NOMO-1 (cell line): ENCODE results near the gene SEMA3E.
"Not testable (repeated sequence)": the region's sequence is repeated elsewhere in the genome, so short reads cannot be mapped to it uniquely, and the experiment has no call there.

Source experiments
- DNase-seq, 2 experiments: peaks; one replicate each; lab custom pipeline; 2025; ENCODE audit not compliant: unreplicated experiment in 2 of 2; lab: John Stamatoyannopoulos, UW

Gene SEMA3E

DNA sequence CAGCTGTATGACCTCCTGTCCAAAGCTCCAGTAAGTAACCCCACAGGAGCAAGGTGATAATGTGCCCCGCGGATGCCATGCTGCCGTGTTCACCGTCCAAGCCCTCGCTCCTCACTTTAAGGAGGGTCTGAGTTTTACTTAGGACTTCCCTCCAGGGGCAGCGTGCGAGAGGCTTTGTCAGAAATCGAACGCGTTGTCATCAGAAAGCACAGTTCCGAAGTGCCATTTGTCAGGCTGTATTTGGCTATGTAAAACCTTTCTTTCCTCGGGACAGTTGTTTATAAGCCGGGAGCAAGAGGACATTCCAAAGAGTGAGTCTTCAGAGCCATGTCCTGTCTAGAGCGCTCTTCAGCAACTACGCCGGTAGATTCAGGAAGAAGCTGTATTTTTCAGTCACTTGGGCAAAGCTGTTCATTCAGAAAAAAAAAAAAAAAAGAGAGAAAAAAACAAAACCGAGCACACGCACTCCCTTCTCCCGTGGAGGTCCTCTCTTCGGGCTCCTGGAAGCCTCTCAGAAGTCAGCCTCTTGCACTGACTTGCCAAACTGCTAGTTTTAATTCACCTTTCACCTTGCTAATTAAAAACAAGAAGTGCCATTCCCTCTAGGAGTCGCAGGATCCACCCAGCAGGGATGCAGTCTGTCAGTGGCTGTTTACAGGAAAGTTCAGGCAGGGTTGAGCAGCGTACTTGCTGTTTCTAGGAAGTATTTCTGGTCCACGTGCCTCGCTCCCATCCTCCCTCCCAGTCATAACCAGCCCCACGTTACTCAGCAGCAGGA lies at the start of gene SEMA3E:
SEMA3E (minus strand) TSS at position 676 of the 778 bp plus-strand sequence.
- no peak for DNase-seq

DNA sequence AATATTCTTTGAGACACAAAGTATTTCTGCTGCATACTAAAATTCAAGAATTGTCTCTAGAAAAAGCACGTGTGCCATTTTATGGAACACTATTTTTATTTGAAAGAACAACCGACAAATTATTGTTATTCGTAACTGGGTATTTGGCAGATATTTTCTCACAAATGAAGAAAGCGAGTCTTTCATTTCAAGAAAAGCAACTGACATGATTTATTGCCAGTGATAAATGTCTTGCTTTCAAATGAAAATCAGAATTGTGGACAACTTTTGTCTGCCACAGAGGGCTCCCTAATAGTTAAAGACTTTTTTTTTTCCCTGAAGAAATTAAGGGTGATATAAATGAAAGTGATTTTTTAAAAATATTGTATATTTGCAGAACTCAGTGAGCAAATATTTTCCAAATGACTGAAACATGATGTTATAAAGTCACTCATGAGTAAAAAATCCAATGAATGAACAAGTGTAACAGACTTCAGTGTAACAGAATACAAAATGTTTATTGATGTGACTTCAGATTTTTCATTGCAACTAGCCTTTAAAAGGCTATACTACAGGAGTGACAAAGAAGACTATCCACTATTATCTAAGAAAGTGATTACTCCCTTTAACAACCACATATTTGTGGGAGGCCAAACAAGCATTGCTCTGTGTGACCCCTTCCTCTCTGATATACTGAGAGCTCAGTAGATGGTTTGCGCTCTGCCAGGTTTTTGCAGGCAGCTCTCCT lies 49.0 kb upstream of the SEMA3E start:
- no peak for DNase-seq

DNA sequence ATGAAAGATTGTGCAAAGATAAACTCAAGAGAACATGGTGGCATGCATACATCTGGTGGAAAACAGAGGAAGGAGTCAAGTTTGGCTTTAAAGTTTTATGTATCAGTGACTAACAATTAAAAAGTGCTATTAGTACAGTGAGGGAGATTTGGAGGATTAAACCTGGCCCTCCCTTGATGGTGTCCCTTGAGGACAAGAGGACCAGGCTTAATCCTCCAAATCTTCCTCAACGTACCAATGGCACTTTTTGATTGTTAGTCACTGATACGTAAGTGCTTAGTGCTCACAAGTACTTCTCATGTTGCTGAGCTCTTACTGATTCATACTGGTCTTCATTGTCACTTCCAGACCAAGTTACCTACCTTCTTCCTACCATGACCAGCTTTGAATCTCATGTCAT lies 47.2 kb upstream of the SEMA3E start:
- no peak for DNase-seq

DNA sequence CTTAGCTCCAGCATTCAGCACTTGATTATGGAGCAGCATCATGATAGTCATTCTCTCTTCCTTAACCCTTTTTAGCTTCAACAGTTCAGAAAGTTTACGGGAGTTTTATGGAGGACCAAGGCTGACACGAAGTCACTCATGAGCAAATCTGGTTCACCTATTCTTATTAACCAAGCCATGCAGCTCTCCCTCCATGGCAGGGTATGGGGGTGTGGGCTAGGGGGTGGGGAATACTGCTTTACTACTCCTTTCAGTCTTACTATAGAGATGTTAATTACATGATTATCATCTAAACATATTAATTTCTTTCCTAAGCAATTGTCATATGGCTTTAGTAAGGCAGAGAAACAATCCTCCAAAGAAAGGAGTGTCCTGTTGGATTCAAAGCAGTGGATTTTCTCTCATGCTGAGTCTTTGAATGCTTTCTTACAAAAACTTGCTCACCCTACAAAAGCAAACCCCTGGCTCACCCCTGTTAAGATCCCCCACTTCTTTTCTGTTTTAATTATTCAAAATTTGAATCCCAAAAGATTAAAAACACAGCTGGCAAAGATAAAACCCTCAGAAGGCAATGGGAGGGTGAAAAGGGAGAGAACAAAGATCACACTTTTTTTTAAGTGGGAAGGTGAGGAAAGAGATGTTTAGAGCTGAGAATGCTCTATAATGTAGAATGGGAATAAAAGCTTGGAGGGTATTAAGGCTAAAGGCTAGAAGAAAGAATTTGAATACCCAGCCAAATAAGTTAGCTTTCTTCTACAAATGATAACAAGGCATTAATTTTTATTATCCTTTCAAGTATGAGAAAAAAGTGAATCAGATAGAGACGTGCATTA lies 46.4 kb upstream of the SEMA3E start:
- no peak for DNase-seq

DNA sequence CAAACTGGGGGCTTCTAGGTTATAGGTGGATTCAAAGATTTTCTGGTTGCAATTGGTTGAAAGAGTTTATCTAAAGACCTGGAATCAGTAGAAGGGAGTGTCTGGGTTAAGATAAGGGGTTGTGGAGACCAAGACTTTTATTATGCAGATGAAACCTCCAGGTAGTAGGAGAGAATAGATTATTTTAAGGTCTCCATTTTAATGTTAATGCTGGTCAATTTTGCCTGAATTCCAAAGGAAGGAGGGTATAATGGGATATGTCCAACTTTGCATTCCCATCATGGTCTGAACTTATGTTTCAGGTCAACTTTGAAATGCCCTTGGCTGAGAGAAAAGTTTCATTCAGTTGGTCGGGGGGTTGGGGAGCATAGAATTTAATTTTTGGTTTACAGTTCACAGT lies 44.3 kb upstream of the SEMA3E start:
- no peak for DNase-seq

DNA sequence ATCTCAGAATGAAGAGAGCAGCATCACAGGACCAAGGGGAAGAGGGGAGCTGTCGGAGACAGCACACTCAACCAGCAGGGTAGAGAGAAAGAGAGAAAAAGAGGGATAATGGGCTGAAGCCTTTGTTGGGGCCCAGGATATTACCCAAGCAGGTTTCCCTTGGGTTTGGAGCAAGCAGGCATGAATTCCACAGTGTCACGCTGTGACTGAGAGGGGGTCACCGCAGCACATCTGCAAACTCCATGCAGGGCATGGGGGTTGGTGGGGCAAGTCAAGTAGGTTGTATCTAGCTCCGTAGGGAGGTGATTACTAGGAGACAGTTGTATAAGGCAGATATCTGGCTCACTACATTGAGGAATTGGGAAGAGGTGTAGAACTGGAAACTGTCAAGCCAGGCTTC lies 42.2 kb upstream of the SEMA3E start:
- no peak for DNase-seq

DNA sequence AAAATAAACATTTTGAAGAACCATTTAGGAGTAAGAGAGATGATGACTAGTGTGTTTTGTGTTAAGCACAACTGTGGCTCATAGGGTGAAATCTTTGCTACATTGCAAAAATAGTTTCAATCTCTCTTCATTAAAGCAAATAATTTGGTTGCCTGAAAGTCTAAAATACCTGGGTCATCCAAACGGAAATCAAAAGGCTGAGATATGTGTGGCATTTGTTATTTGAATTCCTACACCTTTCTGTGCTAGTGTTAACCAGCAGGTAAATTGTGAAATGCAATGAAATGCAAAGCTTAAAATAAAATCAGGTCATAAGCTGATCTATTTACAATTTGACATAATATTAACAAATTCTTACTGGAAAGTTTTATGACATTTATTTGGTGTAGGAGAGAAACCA lies 40.9 kb upstream of the SEMA3E start:
- no peak for DNase-seq

DNA sequence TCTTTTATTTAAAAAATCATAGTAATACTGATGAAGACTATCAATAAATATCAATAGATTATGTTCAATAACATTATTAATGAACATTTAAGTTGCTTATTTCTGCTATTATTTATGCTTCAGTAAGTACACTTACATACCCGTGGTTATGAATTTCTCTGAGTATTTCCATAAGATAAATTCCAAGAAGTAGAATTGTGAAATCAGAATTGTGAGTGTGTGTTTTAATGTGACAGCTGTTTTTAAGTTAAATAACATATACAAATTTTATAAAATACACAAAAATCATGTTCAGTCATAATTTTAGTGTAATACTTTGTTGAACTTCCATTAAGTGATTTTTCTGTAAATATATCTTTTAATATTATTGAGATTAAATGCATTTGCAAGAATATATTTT lies 37.5 kb upstream of the SEMA3E start:
- no peak for DNase-seq

DNA sequence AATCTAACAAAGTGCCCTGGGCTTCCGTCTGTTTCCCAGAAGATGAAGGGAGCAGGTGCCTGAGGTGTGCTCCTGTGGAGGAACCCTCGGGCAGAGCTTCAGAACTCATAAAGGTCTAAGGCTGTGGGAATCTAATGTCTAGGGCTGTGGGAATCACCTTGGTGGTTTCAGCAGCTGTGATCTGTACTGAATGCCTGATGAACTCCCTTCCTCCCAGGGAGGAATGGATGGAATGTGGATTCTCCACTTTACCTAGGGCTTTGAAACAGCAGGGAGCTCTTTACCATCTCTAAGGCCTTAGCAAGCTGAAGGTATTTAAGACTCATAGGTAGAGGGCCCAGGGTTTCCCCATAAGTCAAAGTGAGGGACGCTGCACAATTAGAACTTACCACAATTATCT lies 36.0 kb upstream of the SEMA3E start:
- no peak for DNase-seq

DNA sequence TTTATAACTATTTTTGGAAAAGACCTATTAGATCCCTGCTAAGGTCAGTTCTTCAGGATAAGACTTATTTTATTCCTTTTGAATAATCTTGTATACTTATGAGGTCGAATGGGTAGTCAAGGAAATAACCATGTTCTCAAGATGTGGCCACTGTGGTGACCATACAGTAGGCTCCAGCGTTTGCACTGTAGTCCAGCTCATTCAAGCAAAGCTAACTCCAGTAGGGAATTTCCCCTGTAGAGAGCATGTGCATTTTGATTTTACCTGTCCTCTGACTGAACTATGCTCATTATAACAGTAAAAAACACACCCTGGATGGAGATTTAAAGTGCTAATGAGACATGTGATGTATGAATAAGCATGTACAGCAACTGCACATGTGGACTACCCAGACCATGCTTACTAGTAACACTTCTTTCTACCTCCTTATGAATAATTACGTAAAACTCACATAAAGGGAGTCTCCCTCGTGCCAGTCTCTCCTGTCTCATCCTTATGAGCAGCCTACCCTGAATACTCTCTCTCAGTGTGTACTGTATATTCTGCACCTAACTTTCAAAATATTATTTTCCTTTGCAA lies 32.4 kb upstream of the SEMA3E start:
- no peak for DNase-seq

DNA sequence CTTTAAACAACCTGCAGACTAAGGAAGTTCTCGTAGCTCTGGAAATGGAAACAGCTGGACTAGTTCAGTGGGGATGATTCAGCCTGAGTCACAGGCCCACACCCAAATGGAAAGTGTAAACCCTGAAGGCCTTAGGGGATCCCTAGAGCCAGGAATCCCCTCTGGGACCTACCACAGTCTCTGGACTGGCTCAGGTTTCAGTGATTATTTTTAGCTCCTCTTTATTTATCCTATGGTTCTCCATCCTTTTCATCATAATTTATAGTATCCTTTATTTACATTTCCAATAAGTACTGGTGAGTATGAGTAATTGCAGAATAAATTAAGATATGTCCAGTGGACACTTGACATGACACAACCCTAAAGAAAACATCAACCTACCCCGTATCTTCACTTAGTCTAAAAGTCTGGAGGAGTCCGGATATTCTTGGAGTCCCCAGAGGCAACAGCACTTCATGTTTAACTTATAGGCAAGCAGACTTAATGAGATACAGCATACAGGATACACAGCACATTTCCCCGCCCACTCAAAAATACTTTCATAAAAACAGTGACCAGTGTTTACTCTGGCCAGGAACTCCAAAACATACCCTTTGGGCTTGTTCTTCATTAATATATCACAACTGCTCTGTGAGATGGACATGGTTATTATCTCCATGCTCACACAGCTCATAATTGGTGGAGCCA lies 28.4 kb upstream of the SEMA3E start:
- DNase-seq, result no peak

DNA sequence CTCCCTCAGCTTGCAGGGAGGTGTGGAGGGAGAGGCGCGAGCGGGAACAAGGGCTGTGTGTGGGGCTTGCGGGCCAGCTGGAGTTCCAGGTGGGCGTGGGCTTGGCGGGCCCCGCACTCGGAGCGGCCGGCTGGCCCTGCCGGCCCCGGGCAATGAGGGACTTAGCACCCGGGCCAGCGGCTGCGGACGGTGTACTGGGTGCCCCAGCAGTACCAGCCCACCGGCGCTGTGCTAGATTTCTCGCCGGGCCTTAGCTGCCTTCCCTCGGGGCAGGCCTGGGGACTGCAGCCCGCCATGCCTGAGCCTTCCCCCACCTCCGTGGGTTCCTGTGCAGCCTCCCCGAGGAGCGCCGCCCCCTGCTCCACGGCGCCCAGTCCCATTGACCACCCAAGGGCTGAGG lies 24.4 kb upstream of the SEMA3E start:
- DNase-seq, result not testable (repeated sequence)

DNA sequence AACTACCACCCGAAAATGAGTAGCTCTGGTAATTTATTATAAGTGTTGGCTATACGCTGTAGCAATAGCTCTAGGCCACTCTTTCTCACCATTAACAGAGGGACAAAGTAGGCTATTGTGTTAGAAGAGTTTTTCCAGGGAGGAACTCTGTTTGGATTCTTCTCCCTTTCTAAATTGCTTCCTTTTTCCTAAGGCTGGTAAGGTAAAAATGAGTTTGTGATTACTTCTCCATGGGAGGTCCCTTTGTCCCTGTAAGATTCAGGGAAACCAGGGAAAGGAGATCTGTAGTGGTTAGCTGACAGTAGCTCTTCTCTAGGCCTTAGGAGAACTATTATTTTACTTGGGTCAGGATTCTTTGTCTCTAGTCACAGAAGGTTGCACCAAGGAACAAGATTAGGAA lies 23.2 kb upstream of the SEMA3E start:
- no peak for DNase-seq

DNA sequence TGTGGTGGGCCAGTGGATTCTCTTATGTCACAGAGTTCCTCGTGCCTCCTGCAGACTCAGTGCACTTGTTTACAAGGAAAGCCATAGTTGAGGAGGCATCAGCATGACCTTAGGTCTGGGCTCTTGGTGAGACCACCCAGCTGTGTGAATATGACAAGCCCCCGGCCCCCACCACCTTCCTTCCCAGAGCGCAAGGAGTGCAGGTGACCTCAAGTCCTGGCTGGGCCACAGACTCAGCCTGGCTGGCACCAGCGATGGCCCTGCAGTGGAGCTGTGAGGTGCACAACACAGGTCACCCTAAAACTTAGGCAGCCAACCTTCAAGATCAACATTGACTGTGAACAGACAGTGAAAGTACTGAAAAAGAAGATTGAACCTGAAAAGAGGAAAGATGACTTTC lies 14.2 kb upstream of the SEMA3E start:
- no peak for DNase-seq

DNA sequence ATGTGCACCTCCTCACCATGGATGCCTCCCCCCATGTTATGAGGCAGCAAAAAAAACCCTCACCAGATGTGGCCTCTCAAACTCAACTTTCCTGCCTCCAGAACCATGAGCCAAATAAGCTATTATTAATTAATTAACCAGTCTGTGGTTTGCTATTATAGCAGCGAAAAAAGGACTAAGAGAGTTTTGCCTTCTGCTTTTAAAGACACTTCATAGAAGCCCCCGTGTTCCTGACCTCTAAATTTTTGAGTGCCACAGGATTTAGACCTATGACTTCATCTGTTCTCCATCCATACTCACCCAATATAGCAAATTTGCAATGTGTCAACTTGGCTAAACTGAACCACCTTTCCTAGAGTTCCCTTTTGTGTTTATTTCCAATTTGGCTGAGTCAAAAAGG lies 9.2 kb upstream of the SEMA3E start:
- no peak for DNase-seq

DNA sequence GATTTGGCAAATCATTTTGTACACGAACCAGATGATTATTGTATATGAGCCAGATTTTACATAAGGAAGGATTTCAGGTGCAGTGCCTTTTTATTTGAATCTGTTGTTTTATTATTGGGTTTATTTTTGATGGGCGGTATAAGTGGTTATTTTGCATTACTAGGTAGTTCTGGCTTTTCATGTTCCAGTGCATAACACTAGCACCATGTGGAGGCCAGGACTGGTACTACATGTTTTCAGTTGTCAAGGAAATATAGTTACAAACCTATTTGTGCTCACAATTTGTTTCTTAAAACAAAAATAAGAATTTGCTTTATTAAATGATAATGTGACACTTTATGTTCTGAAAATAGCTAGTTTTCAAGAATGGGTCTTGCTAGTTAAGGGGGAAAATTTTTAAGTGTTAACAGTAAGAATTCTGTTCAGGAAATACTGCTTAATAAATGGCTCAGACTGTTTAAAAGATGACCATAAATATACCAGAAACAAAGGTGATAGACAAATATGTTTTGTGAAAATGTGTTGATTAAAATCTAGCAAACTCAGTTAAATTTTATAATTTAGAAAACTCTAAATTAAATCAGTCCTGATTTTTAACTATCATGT lies 7.1 kb upstream of the SEMA3E start:
- DNase-seq, result peak; percentile 15 to 35

DNA sequence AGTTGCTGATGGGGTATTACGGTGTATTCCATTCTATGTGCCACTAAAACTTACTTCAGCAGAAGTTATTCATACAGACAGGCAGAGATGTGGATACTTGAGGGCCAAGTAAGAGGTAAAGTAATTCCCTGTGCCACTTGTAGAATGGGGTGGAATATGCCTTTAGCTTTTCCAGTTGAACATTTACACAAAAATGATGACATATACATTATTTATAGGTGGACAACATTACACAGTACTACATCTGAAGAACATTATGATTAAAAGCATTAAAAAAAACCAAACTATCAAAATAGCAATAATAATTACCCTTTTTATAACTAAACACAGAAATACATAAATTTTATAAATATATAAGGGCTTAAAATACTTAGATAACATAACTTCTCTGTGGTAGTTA lies 3.5 kb upstream of the SEMA3E start:
- DNase-seq, result no peak

DNA sequence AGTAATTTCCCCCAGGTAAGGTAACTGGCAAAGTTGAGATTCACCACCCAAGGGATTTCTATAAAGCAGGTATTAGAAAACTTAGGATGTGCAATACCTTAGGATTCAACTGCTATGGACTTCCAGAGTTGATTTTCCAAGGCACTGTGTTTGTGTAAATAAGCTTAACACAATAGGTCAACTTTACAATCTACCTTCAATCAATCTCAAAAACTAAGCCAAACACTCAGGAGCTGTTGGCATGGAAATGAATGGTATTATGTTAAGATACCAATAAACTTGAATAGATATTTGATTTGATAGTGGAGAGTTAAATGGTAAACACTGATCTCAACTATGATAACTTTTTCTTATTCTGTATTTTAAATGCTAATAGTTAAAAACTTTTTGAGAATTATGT lies 762 bp upstream of the SEMA3E start:
- no peak for DNase-seq

DNA sequence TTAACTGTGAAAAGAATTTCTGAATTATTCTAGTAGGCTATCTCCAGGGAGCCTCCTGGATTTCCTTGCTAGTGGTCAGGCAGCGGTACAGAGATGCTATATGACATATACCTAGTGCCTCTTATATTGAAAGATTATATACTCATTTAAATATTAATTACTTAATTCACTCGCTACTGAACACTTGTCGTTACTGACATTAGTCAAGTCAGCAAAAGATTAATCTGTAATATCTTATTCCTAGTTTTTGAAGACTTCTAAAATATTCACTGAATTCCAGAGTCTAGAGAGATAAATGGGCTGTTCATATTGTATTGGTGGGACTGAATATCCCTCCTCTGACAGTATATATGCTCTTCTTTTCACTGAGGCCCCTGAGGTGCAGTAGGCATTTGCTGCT lies 2.9 kb downstream of the SEMA3E start:
- no peak for DNase-seq

DNA sequence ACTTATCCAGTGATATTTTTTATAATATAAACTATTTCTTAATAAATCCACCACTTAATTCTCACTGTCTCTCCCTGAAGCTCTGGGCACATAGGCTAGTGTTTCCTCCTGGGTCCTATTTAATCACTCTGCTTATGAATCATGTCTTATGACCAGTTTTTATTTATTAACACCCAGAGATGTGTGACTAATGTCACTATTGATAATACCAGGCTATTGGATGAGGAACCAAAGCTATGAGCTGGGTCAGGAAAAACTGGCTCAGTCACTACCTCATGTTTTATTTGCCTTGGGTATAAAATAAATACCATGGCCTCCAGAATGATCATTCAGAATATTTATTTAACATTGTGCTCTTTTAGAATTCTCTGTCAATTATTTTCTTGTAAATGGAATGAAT lies 5.2 kb downstream of the SEMA3E start:
- no peak for DNase-seq
